HG03575 (cell line): ENCODE results near the gene DLX1.
"Not testable (repeated sequence)": the region's sequence is repeated elsewhere in the genome, so short reads cannot be mapped to it uniquely, and the experiment has no call there.

Experiments used
- ATAC-seq: cut with Tn5 transposase; IDR thresholded peaks from one replicate; pipeline ENCODE4 v1.9.1; 2021; ENCODE audit not compliant: unreplicated experiment, insufficient number of reproducible peaks, low FRiP score; ENCODE audit errors: extremely low read depth

The DLX1 gene

GRCh38 chr2:172138727-172139126, 53.4 kb downstream of the DLX1 start:
- not testable (repeated sequence) for ATAC-seq
